Activated T-cell treated with anti-CD3 and anti-CD28 coated beads for 24 hours (primary cell): ENCODE results near the gene SMARCC1.

Experiments used
- DNase-seq: peaks from one replicate; pipeline ENCODE4 v3.0.0-alpha.2; 2020; ENCODE audit warnings: low read depth

The SMARCC1 gene

GRCh38 chr3:47701388-47701787 is 80.3 kb downstream of the SMARCC1 start:
- no peak for DNase-seq

GRCh38 chr3:47692158-47692557 is 89.5 kb downstream of the SMARCC1 start:
- DNase-seq = no peak

GRCh38 chr3:47688488-47688887 is 93.2 kb downstream of the SMARCC1 start:
- no peak for DNase-seq

- no peak for DNase-seq
These were observed 96.7 kb downstream of the SMARCC1 start for GRCh38 chr3:47685037-47685436.

- no peak for DNase-seq
These were observed 100.7 kb downstream of the SMARCC1 start for GRCh38 chr3:47681016-47681415.

GRCh38 chr3:47678446-47679338 is 103.0 kb downstream of the SMARCC1 start:
- DNase-seq = no peak

- DNase-seq = no peak
These were observed 112.5 kb downstream of the SMARCC1 start for GRCh38 chr3:47669026-47669749.

GRCh38 chr3:47666118-47666517 is 115.6 kb downstream of the SMARCC1 start:
- no peak for DNase-seq

- no peak for DNase-seq
These were observed 117.2 kb downstream of the SMARCC1 start for GRCh38 chr3:47664519-47664918.

GRCh38 chr3:47663630-47664240 is 118.0 kb downstream of the SMARCC1 start:
- no peak for DNase-seq

- DNase-seq = no peak
These were observed 120.5 kb downstream of the SMARCC1 start for GRCh38 chr3:47661121-47661752.

- no peak for DNase-seq
These were observed 123.2 kb downstream of the SMARCC1 start for GRCh38 chr3:47658444-47658843.

GRCh38 chr3:47652142-47652541 is 129.6 kb downstream of the SMARCC1 start:
- DNase-seq = no peak

- DNase-seq = no peak
These were observed 131.4 kb downstream of the SMARCC1 start for GRCh38 chr3:47650294-47650693.

- DNase-seq = no peak
These were observed 134.1 kb downstream of the SMARCC1 start for GRCh38 chr3:47647550-47647949.

- no peak for DNase-seq
These were observed 135.3 kb downstream of the SMARCC1 start for GRCh38 chr3:47646362-47646761.

- no peak for DNase-seq
These were observed 136.1 kb downstream of the SMARCC1 start for GRCh38 chr3:47645551-47645950.

GRCh38 chr3:47643092-47643491 is 138.6 kb downstream of the SMARCC1 start:
- DNase-seq = no peak

- DNase-seq = no peak
These were observed 140.0 kb downstream of the SMARCC1 start for GRCh38 chr3:47641739-47642138.

- DNase-seq = no peak
These were observed 144.8 kb downstream of the SMARCC1 start for GRCh38 chr3:47636921-47637320.

- no peak for DNase-seq
These were observed 145.5 kb downstream of the SMARCC1 start for GRCh38 chr3:47636225-47636624.

GRCh38 chr3:47635536-47635935 is 146.2 kb downstream of the SMARCC1 start:
- no peak for DNase-seq
